Erythroblast (primary cell): ENCODE data around the gene MAMLD1.

Source experiments
- DNase-seq, 2 experiments: peaks; one replicate each; lab custom pipeline; 2025; lab: John Stamatoyannopoulos, UW
- GATA1 ChIP-seq: IDR thresholded peaks from 2 replicates; pipeline ENCODE4 v1.6.1; 2011; ENCODE audit warnings: low read depth, mild to moderate bottlenecking, control low read depth, low read length, moderate library complexity
- POLR2A ChIP-seq: IDR thresholded peaks from 2 replicates; pipeline ENCODE4 v1.6.1; 2011; ENCODE audit warnings: mild to moderate bottlenecking, low read length

Gene MAMLD1

GRCh38 chrX:150363561-150364346 lies 637 bp downstream of the MAMLD1 start:
- peak; percentile 17 to 24 for DNase-seq
- no peak for TF ChIP-seq POLR2A
- no peak for TF ChIP-seq GATA1

GRCh38 chrX:150364347-150365050 lies 1.4 kb downstream of the MAMLD1 start:
- peak; percentile 37 to 52 for DNase-seq
- no peak for TF ChIP-seq GATA1
- no peak for TF ChIP-seq POLR2A

GRCh38 chrX:150365051-150365989 lies 2.2 kb downstream of the MAMLD1 start:
- no peak for TF ChIP-seq GATA1
- no peak for TF ChIP-seq POLR2A
- DNase-seq = peak; percentile 86 to 89

- peak; percentile 87 to 93 for DNase-seq
- TF ChIP-seq GATA1 (no peak), POLR2A (peak; percentile 68)
Measured at GRCh38 chrX:150365990-150366911, 3.1 kb downstream of the MAMLD1 start.

GRCh38 chrX:150366951-150367545 lies 3.9 kb downstream of the MAMLD1 start:
- DNase-seq = peak; percentile 40 to 52
- no peak for TF ChIP-seq GATA1
- no peak for TF ChIP-seq POLR2A

- no peak for TF ChIP-seq GATA1
- TF ChIP-seq POLR2A = no peak
- no peak for DNase-seq
Measured at GRCh38 chrX:150370589-150371312, 7.6 kb downstream of the MAMLD1 start.

- TF ChIP-seq POLR2A (no peak), GATA1 (no peak)
- DNase-seq = no peak
Measured at GRCh38 chrX:150371877-150372276, 8.8 kb downstream of the MAMLD1 start.

GRCh38 chrX:150372280-150372679 lies 9.2 kb downstream of the MAMLD1 start:
- TF ChIP-seq GATA1 = no peak
- DNase-seq = no peak

GRCh38 chrX:150372756-150373155 lies 9.6 kb downstream of the MAMLD1 start:
- TF ChIP-seq POLR2A (no peak), GATA1 (no peak)
- DNase-seq = no peak

- DNase-seq = no peak
- TF ChIP-seq GATA1 (no peak), POLR2A (no peak)
Measured at GRCh38 chrX:150375243-150375770, 12.2 kb downstream of the MAMLD1 start.

- peak; percentile 29 to 37 for DNase-seq
- TF ChIP-seq POLR2A = no peak
- no peak for TF ChIP-seq GATA1
Measured at GRCh38 chrX:150377005-150377404, 13.9 kb downstream of the MAMLD1 start.

GRCh38 chrX:150405006-150405405 lies 41.9 kb downstream of the MAMLD1 start:
- no peak for TF ChIP-seq POLR2A
- no peak for TF ChIP-seq GATA1
- no peak for DNase-seq
